RWPE1 (cell line): ENCODE data around the gene PRTG.
"Not testable (repeated sequence)": the region's sequence is repeated elsewhere in the genome, so short reads cannot be mapped to it uniquely, and the experiment has no call there.

Source experiments
- CTCF ChIA-PET: fragments of 350-600 bp; sonication (Branson Sonifier 250); formaldehyde crosslinking; extraction: SDS; loops from one replicate; lab custom pipeline; 2021; lab: Yijun Ruan, JAX
- POLR2A ChIA-PET: fragments of 400-600 bp; formaldehyde crosslinking; extraction: SDS; loops from one replicate; lab custom pipeline; 2020; ENCODE audit warnings: antibody characterized with exemption; ENCODE audit not compliant: low non-redundant PET; lab: Yijun Ruan, JAX
- DNase-seq: peaks from one replicate; pipeline ENCODE4 v3.0.0; 2012; ENCODE audit warnings: low spot score
- H3K27ac ChIP-seq: fragments of 450-650 bp; 2 replicates; pipeline ENCODE4 v1.5.1; 2017
- TF ChIP-seq, protein P1 (sequence below): fragments of 450-650 bp; conservative IDR thresholded peaks from 2 replicates; pipeline ENCODE4 v1.5.1; 2017; ENCODE audit warnings: low read depth, mild to moderate bottlenecking

The PRTG gene

DNA sequence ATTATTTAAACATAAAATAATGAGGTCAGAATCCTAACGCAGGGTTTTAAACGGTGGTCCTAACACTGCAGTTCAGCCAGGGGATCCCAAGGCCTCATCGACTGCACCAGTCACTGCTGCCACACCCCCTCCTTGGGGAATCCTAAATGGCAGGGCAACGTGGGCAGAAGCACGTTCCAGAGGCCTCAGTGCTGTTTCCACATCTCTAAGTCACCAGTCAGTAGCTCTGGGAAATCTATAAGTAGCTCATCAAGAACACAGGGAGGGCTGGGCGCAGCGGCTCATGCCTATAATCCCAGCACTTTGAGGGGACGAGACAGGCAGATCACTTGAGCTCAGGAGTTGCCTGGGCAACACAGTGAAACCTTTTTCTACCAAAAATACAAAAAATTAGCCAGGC, 47.5 kb downstream of the PRTG start:
- CTCF ChIA-PET: no interaction called here
- POLR2A ChIA-PET: no interaction called here
- no peak overlapping the region for H3K27ac ChIP-seq
- TF ChIP-seq, protein P1, sequence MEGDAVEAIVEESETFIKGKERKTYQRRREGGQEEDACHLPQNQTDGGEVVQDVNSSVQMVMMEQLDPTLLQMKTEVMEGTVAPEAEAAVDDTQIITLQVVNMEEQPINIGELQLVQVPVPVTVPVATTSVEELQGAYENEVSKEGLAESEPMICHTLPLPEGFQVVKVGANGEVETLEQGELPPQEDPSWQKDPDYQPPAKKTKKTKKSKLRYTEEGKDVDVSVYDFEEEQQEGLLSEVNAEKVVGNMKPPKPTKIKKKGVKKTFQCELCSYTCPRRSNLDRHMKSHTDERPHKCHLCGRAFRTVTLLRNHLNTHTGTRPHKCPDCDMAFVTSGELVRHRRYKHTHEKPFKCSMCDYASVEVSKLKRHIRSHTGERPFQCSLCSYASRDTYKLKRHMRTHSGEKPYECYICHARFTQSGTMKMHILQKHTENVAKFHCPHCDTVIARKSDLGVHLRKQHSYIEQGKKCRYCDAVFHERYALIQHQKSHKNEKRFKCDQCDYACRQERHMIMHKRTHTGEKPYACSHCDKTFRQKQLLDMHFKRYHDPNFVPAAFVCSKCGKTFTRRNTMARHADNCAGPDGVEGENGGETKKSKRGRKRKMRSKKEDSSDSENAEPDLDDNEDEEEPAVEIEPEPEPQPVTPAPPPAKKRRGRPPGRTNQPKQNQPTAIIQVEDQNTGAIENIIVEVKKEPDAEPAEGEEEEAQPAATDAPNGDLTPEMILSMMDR: no peak
- DNase-seq: no peak

DNA sequence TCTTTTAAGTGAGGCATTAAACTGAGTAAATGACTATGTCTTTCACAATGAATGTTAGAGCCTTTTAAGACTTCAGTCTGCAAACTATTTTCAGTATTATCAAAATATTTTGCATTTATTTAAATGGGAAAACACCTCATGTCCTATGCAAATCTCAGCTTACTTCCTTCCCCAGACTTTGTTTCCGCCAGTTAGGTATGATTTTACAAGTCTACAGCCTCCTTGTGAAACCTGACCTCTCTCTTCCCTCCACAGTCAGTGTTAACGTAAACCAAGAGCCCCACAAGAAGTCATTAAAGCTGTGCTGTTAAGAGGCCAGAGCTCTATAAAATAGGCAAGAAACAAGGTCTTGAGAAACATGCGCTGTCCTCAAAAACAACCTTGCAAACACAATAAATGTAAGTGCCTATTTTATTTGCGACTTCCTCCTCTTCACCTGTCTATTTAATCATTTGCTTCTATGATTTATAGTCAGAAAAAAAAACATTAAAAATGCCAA, 48.3 kb downstream of the PRTG start:
- H3K27ac ChIP-seq: no peak overlapping the region
- TF ChIP-seq, protein P1: no peak
- POLR2A ChIA-PET: no interaction called here
- CTCF ChIA-PET: interaction anchor here (0.6 kb wide), 1 partner anchor 51 kb away, joined by 3 read pairs; no protein-coding TSS in a partner anchor
- no peak for DNase-seq

DNA sequence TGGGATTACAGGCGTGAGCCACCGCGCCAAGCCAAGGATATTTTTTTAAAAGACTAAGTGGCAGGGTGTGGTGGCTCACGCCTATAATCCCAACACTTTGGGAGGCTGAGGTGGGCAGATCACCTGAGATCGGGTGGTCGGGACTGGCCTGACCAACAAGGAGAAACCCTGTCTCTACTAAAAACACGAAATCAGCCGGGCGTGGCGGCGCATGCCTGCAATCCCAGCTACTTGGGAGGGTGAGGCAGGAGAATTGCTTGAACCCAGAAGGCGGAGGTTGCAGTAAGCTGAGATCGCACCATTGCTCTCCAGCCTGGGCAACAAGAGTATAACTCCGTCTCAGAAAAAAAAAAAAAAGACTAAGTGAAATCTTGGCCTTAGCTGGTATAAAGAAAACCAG, 49.8 kb downstream of the PRTG start:
- POLR2A ChIA-PET, DNase-seq, CTCF ChIA-PET: not testable (repeated sequence)

DNA sequence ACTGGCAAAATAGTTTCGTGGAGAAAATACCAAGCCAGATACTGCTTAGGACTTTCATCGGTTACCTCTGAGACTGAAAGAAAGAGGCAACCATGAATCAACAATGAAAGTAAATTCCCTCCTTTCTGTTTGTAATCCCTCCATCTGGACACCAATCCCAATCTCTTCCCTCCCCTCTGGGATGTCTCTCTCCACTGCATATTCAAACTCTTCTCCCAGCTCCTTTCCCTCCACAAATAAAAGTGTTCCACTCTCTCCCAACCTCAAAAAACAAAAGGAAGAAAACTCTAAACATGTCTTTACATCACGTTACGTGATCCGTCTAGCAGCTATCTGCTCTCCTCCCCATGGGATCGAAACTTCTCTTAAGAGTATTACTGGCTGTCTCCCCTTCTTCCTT, 55.2 kb downstream of the PRTG start:
- TF ChIP-seq, protein P1: no peak
- DNase-seq: no peak
- CTCF ChIA-PET: no interaction called here
- POLR2A ChIA-PET: no interaction called here
- H3K27ac ChIP-seq: no peak overlapping the region

More for the DNA sequence above, 49.8 kb downstream of the PRTG start:
- H3K27ac ChIP-seq: not testable (repeated sequence)

DNA sequence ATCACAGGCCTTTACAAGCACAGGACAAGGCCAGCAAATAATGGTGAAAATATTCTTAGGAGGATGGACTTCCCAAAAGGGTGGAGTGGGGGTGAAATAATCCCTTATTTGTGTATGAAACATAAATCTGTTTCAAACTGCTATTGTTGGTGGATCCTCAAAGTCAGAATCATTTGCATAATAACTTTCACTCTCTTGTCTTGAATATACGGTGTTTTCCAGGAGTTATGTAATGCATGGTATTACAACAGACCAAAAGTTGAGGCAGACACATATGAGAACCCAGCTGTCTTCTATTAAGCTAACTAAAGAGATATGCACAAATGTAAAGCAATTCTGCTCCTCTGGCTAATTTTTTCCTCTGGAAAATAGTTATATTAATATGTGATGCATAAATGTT, 57.7 kb downstream of the PRTG start:
- TF ChIP-seq, protein P1: no peak
- H3K27ac ChIP-seq: no peak overlapping the region
- ChIA-PET CTCF (no interaction called here), POLR2A (interaction anchor here (0.6 kb wide), 1 partner anchor 189 kb away, joined by 3 read pairs; no protein-coding TSS in a partner anchor)
- DNase-seq: no peak

DNA sequence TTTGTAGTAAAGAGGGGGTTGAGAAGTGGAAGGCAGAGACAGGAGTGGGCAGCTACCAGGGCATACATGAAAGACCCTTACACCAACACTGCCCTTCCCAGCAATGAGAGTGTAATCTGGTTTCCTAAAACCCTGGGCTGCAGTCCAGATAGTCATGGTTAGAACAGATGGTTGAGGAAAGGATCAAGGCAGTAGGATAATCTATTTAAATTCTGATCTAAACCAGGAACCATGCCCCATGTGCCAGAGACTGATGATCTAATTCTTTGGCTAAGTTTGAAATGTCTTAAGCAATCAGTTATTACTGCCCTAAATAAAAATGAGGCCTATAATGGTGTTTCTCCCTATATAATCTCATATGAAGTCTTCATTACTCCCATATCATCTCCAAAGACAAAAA, 59.6 kb downstream of the PRTG start:
- no peak for DNase-seq
- ChIA-PET POLR2A (no interaction called here), CTCF (no interaction called here)
- H3K27ac ChIP-seq: no peak overlapping the region
- TF ChIP-seq, protein P1: no peak

DNA sequence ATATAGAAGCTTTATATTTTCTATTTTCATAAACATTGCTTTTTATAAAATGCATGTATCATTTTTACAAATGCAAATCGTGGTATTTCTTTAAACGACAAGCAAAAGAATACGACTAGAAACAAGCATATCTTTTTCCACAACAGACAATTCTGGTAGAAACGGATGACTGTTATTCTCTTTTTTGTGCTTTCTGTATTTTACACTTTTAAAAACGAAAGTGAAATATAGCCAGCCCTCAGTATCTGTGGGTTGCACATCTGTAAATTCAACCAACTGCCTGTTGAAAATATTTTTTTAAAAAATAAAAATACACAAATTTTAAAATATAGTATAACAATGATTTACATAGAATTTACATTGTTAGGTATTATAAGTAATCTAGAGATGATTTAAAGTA, 61.3 kb downstream of the PRTG start:
- POLR2A ChIA-PET: no interaction called here
- no peak overlapping the region for H3K27ac ChIP-seq
- TF ChIP-seq, protein P1: no peak; the same call in 1 of the 2 replicates
- DNase-seq: no peak
- CTCF ChIA-PET: no interaction called here
